ENCODE measurements around the gene XRCC4.

The XRCC4 gene

GRCh38 chr5:83357621-83358231, 280.4 kb downstream of the XRCC4 start:
- DNase-seq, result no peak

- DNase-seq, result no peak
Observed at GRCh38 chr5:83360573-83360972, 283.2 kb downstream of the XRCC4 start.

GRCh38 chr5:83362526-83362925, 285.2 kb downstream of the XRCC4 start:
- no peak for DNase-seq

GRCh38 chr5:83363111-83363885, 286.0 kb downstream of the XRCC4 start:
- no peak for DNase-seq

GRCh38 chr5:83363886-83364275, 286.5 kb downstream of the XRCC4 start:
- DNase-seq, result no peak

- DNase-seq, result no peak
Observed at GRCh38 chr5:83364312-83365299, 287.3 kb downstream of the XRCC4 start.

- no peak for DNase-seq
Observed at GRCh38 chr5:83368319-83368718, 291.0 kb downstream of the XRCC4 start.

- DNase-seq, result no peak
Observed at GRCh38 chr5:83368835-83369234, 291.5 kb downstream of the XRCC4 start.

- no peak for DNase-seq
Observed at GRCh38 chr5:83370957-83371356, 293.6 kb downstream of the XRCC4 start.

- no peak for DNase-seq
Observed at GRCh38 chr5:83371726-83372125, 294.4 kb downstream of the XRCC4 start.

- DNase-seq, result no peak
Observed at GRCh38 chr5:83374547-83374946, 297.2 kb downstream of the XRCC4 start.

- DNase-seq, result no peak
Observed at GRCh38 chr5:83375049-83375745, 297.9 kb downstream of the XRCC4 start.

GRCh38 chr5:83376461-83376860, 299.1 kb downstream of the XRCC4 start:
- no peak for DNase-seq

GRCh38 chr5:83377131-83377865, 300.0 kb downstream of the XRCC4 start:
- no peak for DNase-seq

GRCh38 chr5:83378624-83379289, 301.4 kb downstream of the XRCC4 start:
- DNase-seq, result no peak

- DNase-seq, result no peak
Observed at GRCh38 chr5:83385812-83386211, 308.5 kb downstream of the XRCC4 start.

- no peak for DNase-seq
Observed at GRCh38 chr5:83387041-83387440, 309.7 kb downstream of the XRCC4 start.

- no peak for DNase-seq
Observed at GRCh38 chr5:83388608-83389007, 311.3 kb downstream of the XRCC4 start.

GRCh38 chr5:83392766-83393503, 315.6 kb downstream of the XRCC4 start:
- no peak for DNase-seq

- DNase-seq, result no peak
Observed at GRCh38 chr5:83393504-83393866, 316.1 kb downstream of the XRCC4 start.

GRCh38 chr5:83394190-83394589, 316.8 kb downstream of the XRCC4 start:
- no peak for DNase-seq

Data from NCI-H446 treated with DMSO at 0.1 percent for 48 hours (cell line).